Measurements from ENCODE around the gene ZNF407.
"Not testable (repeated sequence)": the region's sequence is repeated elsewhere in the genome, so short reads cannot be mapped to it uniquely, and the experiment has no call there.

ZNF407 gene

GRCh38 chr18:75071866-75072671, 474.4 kb downstream of the ZNF407 start:
- DNase-seq (ENCODE audit: low read depth): no peak

GRCh38 chr18:75072672-75073371, 475.2 kb downstream of the ZNF407 start:
- DNase-seq (ENCODE audit: low read depth): no peak

DNA sequence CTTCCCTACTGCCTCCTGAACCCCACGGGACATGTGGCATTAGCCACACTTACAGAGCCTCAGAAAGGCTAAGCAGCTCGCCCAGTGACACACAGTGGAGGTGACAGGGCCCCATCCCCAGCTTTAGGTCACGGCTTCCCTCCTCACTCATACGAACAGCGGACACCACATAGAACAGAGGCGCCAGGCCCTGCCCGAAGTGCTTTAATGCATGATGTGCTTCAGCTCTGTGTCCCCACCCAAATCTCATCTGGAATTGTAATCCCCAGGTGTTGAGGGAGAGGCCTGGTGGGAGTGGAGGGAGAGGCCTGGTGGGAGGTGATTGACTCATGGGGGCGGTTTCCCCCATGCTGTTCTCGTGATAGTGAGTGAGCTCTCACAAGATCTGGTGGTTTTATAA, 476.0 kb downstream of the ZNF407 start:
- DNase-seq (ENCODE audit: low read depth): no peak

- no peak for DNase-seq (ENCODE audit: low read depth)
These were observed 476.7 kb downstream of the ZNF407 start for GRCh38 chr18:75074196-75075015.

- DNase-seq (ENCODE audit: low read depth): no peak
These were observed 477.3 kb downstream of the ZNF407 start for GRCh38 chr18:75075016-75075305.

DNA sequence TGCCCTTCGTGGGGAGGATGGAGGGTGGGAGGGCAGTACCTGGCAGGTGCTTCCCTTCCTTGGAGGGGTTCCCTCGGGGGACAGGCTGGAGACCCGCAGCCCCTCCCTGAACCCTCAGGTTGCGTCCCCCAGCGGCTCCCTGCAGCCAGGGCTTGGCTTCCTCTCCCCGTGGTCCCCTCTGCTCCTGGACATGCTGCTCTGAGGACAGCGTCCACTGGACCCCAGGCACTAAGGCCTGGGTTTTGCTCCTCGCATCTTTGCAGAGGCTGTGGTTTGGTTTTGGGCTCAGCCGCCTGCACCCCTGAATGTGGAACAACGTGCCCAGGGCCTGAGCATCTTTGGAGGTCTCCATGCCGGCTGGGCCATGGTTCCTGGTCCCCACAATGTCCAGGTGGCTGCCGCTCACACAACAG, 477.8 kb downstream of the ZNF407 start:
- no peak for DNase-seq (ENCODE audit: low read depth)

GRCh38 chr18:75076286-75076685, 478.6 kb downstream of the ZNF407 start:
- DNase-seq (ENCODE audit: low read depth): no peak

DNA sequence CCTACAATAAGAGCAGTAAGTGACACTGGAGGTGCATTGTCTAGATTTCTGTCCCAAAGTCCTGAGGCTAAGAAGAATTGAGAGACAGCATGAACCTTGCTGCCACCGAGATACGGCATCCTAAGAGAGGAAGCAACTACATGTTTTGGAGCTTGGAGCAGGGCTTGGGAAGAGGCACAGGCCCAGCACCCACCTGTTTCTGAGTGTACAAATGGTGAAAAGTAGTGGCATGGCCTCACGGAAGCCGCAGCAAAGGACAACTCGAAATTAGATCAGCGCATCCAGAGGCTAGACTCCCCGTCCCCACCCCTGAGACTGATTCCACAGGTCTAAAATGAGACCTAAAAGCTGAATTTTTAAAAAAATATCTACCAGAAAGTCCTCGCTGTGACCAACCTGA, 483.8 kb downstream of the ZNF407 start:
- DNase-seq (ENCODE audit: low read depth): no peak

- DNase-seq (ENCODE audit: low read depth): no peak
These were observed 485.5 kb downstream of the ZNF407 start for GRCh38 chr18:75083131-75083530.

GRCh38 chr18:75083761-75084160, 486.1 kb downstream of the ZNF407 start:
- DNase-seq (ENCODE audit: low read depth): no peak

DNA sequence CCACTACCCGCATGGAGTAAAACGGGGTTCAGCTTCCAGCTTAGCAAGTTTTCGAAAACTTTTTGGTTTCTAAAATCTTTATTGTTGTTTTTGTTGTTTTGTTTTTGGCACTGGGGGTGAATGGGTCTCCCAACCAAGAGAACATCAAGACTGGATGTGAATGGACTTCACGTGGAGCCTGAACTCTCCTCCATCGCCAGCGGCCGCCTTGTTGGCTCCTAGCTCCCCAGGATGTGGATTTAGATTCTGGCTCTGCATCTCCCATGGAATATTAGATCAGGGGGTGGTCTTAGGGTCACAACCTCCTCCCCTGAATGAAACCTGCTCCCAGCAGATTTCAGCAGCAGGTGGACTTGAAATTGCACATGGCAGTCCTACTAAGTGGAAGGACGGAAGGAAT, 488.0 kb downstream of the ZNF407 start:
- DNase-seq (ENCODE audit: low read depth): not testable (repeated sequence)

DNA sequence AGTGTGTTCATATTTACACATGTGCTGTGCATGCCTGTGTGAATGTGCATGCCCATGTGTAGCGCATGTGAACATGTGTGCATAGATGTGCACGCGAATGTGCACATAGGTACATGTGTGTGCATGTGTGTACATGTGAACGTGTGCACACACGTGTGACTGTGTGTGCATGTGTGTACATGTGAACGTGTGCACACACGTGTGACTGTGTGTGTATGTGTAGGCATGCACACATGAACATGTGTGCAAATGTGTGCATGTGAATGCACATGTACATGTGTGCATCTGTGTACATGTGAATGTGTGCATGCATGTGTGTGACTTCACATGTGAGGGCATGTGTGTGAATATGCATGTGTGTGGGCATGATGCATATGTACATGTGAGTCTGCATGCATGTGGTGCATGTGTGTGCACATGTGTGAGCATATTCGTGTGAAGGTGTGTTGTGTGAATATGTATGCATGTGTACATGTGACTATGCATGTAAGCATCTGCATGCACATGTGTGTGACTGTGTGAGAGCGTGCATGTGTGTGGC, 488.9 kb downstream of the ZNF407 start:
- no peak for DNase-seq (ENCODE audit: low read depth)

GRCh38 chr18:75087119-75088020, 489.7 kb downstream of the ZNF407 start:
- no peak for DNase-seq (ENCODE audit: low read depth)

DNA sequence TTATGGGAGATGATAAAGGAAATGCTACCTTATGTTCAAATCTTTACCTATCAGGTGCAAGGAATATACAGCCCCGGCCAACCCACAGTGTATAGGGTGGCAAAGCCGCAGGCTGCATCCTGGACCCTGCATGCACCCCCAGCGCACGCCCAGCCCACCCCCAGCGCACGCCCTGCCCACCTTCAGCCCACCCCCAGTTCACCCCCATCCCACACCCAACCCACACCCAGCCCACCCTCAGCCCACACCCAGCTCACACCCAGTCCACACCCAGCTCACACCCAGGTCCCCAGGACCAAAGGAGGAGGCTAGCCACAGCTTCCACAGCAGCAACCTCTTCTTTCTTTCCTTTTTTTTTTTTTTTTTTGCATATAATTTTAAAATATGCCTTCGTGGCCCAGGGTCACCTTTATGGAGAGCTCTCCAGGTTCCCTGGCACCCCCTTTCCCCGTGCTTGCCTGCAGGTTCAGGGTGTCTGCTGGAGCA, 490.4 kb downstream of the ZNF407 start:
- DNase-seq (ENCODE audit: low read depth): no peak

DNA sequence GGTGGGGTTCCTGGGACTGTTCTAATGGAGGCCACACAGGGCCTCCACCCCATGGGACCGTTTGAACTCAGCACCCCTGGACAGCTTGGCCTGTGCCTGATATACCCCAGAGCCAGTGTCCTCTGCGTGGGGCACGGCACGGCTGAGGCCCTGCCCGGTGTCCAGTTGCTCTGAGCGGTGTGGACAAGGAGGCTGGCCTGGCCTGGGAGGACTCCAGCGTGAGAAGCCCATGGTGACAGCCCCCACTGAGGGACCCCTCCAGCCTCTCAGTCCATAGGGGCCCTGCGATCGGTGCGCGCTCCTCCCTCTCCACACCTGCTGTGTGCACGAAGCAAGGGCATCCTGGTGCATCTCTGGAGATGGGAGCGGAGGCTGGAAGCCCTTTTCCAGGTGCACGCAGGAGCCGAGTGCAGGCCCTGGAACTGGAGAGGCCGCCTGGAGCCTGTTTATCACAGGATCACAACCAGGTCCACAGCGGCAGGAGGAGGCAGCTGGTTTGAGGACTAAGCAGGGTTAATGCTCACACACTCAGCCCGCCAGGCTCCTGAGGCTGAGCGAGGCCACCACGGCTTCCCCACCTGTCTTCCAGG, 491.0 kb downstream of the ZNF407 start:
- DNase-seq (ENCODE audit: low read depth): no peak

- no peak for DNase-seq (ENCODE audit: low read depth)
These were observed 492.2 kb downstream of the ZNF407 start for GRCh38 chr18:75089748-75090327.

DNA sequence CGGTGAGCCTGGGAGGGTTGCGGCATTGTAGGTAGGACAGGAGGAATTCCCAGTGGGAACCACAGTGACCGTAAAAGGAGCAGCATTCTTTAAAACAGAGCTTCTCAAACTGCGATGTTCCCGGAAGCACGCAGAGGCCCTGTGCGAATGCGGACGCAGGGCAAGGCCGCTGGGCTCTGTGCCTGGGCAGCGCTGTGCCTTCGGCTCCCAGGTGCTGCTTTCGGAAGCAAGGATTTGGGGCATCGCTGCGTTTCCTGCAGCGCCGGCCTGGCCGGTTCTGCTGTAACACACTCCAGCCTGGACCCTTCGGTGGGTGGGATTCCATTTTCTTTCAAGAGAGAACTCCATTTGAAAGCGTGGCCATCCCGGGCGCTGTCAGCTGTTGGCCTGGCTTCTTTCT, 492.7 kb downstream of the ZNF407 start:
- no peak for DNase-seq (ENCODE audit: low read depth)

GRCh38 chr18:75097491-75098225, 500.0 kb downstream of the ZNF407 start:
- no peak for DNase-seq (ENCODE audit: low read depth)

GRCh38 chr18:75100832-75101630, 503.4 kb downstream of the ZNF407 start:
- DNase-seq (ENCODE audit: low read depth): no peak
